Neutrophil (primary cell): Measurements from ENCODE around the gene PRKCE.

Experiments
- H3K27ac ChIP-seq: fragments of 200-600 bp; sonication (generic); 2 replicates; pipeline ENCODE4 v1.5.1; 2016; ENCODE audit warnings: mild to moderate bottlenecking, moderate library complexity
- H3K27me3 ChIP-seq: fragments of 200-600 bp; sonication (generic); 2 replicates; pipeline ENCODE4 v1.6.0; 2016; ENCODE audit warnings: mild to moderate bottlenecking
- H3K36me3 ChIP-seq: fragments of 200-600 bp; sonication (generic); 2 replicates; pipeline ENCODE4 v1.5.1; 2017
- H3K4me1 ChIP-seq, 2 experiments: fragments of 200-600 bp in 1 of 2; sonication (generic) in 1 of 2; 1 replicate in 1 of 2; 2 replicates in 1 of 2; pipeline versions ENCODE4 v1.5.1 to v1.6.1; 2013 to 2016; ENCODE audit warnings: low read depth in 1 of 2, low read length in 1 of 2, mild to moderate bottlenecking in 1 of 2, moderate library complexity in 1 of 2; ENCODE audit not compliant: control insufficient read depth in 1 of 2, insufficient read depth in 1 of 2
- H3K4me3 ChIP-seq, 2 experiments: fragments of 200-600 bp in 1 of 2; sonication (generic) in 1 of 2; 1 replicate in 1 of 2; 2 replicates in 1 of 2; pipeline ENCODE4 v1.5.1; 2013 to 2016; ENCODE audit warnings: low read depth in 1 of 2, low read length in 1 of 2, mild to moderate bottlenecking in 1 of 2, moderate library complexity in 1 of 2
- H3K9me3 ChIP-seq: fragments of 200-600 bp; sonication (generic); 2 replicates; pipeline ENCODE4 v1.5.1; 2016
- CTCF ChIP-seq: fragments of 200-600 bp; sonication (generic); IDR thresholded peaks from 2 replicates; pipeline ENCODE4 v1.5.1; 2016; ENCODE audit warnings: antibody characterized with exemption

PRKCE gene

DNA sequence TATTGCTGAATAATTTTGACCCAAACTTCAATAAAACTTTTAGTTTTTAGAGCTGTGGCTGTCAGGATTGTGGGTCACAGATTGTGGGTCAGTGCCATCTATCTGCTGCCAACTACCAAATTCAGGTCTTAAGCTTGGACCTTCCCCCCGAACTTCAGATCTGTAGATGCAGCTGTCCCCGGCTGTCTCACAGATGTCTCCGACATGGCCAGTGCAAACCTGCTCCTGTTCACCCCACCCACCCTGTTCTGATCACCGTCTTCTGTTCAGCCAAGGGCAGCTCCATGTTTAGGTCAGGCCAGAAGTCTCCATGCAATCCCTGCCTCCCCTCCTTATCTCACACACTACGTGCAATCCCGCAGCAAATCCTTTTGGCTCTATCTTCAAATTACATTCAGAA lies 175.0 kb downstream of the PRKCE start:
- TF ChIP-seq CTCF = no peak

GRCh38 chr2:45826884-45827635 lies 175.6 kb downstream of the PRKCE start:
- no peaks in the 10 kb centered on the region for H3K4me1 ChIP-seq
- no peak overlapping the region for H3K4me3 ChIP-seq
- H3K9me3 ChIP-seq = no peaks in the 10 kb centered on the region
- H3K36me3 ChIP-seq = no peaks in the 10 kb centered on the region
- no peak overlapping the region for H3K27ac ChIP-seq
- no peaks in the 10 kb centered on the region for H3K27me3 ChIP-seq
- TF ChIP-seq CTCF = no peak

More for the DNA sequence above, 175.0 kb downstream of the PRKCE start:
- Histone ChIP-seq H3K4me1 (no peaks in the 10 kb centered on the region), H3K27ac (no peak overlapping the region), H3K4me3 (no peak overlapping the region), H3K27me3 (no peaks in the 10 kb centered on the region), H3K9me3 (no peaks in the 10 kb centered on the region), H3K36me3 (no peaks in the 10 kb centered on the region)

GRCh38 chr2:45830322-45830721 lies 178.8 kb downstream of the PRKCE start:
- TF ChIP-seq CTCF = no peak
- Histone ChIP-seq H3K27ac (no peak overlapping the region), H3K4me1 (peaks cover 0 to 5% of the 10 kb centered on the region in 2 experiments), H3K27me3 (no peaks in the 10 kb centered on the region), H3K36me3 (no peaks in the 10 kb centered on the region), H3K9me3 (no peaks in the 10 kb centered on the region), H3K4me3 (no peak overlapping the region)

- no peak for TF ChIP-seq CTCF
- no peaks in the 10 kb centered on the region for H3K27me3 ChIP-seq
- no peaks in the 10 kb centered on the region for H3K36me3 ChIP-seq
- H3K4me3 ChIP-seq = no peak overlapping the region
- H3K9me3 ChIP-seq = no peaks in the 10 kb centered on the region
- H3K27ac ChIP-seq = no peak overlapping the region
- H3K4me1 ChIP-seq = peaks cover 0 to 5% of the 10 kb centered on the region in 2 experiments
Observed at GRCh38 chr2:45833301-45833967, 182.0 kb downstream of the PRKCE start.

DNA sequence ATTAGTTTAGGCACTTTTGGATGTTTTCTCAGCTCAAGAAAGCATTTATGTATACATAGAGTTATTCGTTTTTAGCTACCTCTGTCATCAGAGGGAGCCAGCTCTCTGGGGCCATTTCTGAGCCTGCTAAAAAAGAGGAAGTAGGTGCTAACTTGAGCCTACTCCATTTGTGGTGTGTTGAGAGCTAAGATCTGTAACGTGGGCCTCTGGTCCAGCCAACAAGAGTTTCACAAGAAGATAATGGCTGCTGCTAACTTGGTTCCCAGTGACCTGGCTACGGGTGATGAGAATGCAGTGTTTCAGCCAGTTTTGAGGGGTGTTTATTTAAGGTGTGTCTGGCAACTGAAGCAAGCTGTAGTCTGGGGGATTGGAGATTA lies 182.5 kb downstream of the PRKCE start:
- H3K4me3 ChIP-seq = no peak overlapping the region
- H3K9me3 ChIP-seq = no peaks in the 10 kb centered on the region
- peaks cover 0 to 5% of the 10 kb centered on the region in 2 experiments for H3K4me1 ChIP-seq
- H3K27me3 ChIP-seq = no peaks in the 10 kb centered on the region
- no peak overlapping the region for H3K27ac ChIP-seq
- no peaks in the 10 kb centered on the region for H3K36me3 ChIP-seq
- no peak for TF ChIP-seq CTCF
